HG03457 (cell line): ENCODE data around the gene SLC25A18.
"Not testable (repeated sequence)": the region's sequence is repeated elsewhere in the genome, so short reads cannot be mapped to it uniquely, and the experiment has no call there.

ENCODE experiments used
- ATAC-seq: cut with Tn5 transposase; IDR thresholded peaks from one replicate; pipeline ENCODE4 v1.9.1; 2021; ENCODE audit warnings: moderate number of reproducible peaks; ENCODE audit not compliant: unreplicated experiment

SLC25A18 gene

GRCh38 chr22:17562906-17563870 lies at the start of gene SLC25A18:
SLC25A18 (plus strand) TSS chr22:17563498; CDS start chr22:17579945, 16,447 bp downstream.
- ATAC-seq, result no peak

- no peak for ATAC-seq
Measured at GRCh38 chr22:17513612-17514011, 49.7 kb upstream of the SLC25A18 start.

- ATAC-seq, result no peak
Measured at GRCh38 chr22:17514084-17514483, 49.2 kb upstream of the SLC25A18 start.

GRCh38 chr22:17518406-17518805 lies 44.9 kb upstream of the SLC25A18 start:
- ATAC-seq, result no peak

GRCh38 chr22:17521971-17522370 lies 41.3 kb upstream of the SLC25A18 start:
- not testable (repeated sequence) for ATAC-seq

- no peak for ATAC-seq
Measured at GRCh38 chr22:17523925-17524324, 39.4 kb upstream of the SLC25A18 start.

GRCh38 chr22:17536269-17536668 lies 27.0 kb upstream of the SLC25A18 start:
- ATAC-seq, result no peak

GRCh38 chr22:17537155-17537554 lies 26.1 kb upstream of the SLC25A18 start:
- ATAC-seq, result no peak

- ATAC-seq, result no peak
Measured at GRCh38 chr22:17540481-17540880, 22.8 kb upstream of the SLC25A18 start.

GRCh38 chr22:17541476-17541875 lies 21.8 kb upstream of the SLC25A18 start:
- ATAC-seq, result no peak

- no peak for ATAC-seq
Measured at GRCh38 chr22:17542452-17542851, 20.8 kb upstream of the SLC25A18 start.

- ATAC-seq, result no peak
Measured at GRCh38 chr22:17548010-17548755, 15.1 kb upstream of the SLC25A18 start.

GRCh38 chr22:17548756-17549035 lies 14.6 kb upstream of the SLC25A18 start:
- ATAC-seq, result no peak

GRCh38 chr22:17549183-17549582 lies 14.1 kb upstream of the SLC25A18 start:
- no peak for ATAC-seq

GRCh38 chr22:17549655-17550054 lies 13.6 kb upstream of the SLC25A18 start:
- ATAC-seq, result no peak

- no peak for ATAC-seq
Measured at GRCh38 chr22:17552737-17553136, 10.6 kb upstream of the SLC25A18 start.

GRCh38 chr22:17554814-17555213 lies 8.5 kb upstream of the SLC25A18 start:
- no peak for ATAC-seq

GRCh38 chr22:17559188-17559587 lies 4.1 kb upstream of the SLC25A18 start:
- ATAC-seq, result no peak

GRCh38 chr22:17563936-17564391 lies 666 bp downstream of the SLC25A18 start:
- ATAC-seq, result no peak

GRCh38 chr22:17566016-17566687 lies 2.9 kb downstream of the SLC25A18 start:
- not testable (repeated sequence) for ATAC-seq

- ATAC-seq, result no peak
Measured at GRCh38 chr22:17566776-17567175, 3.5 kb downstream of the SLC25A18 start.
